K562 (cell line): ENCODE measurements around the gene CACNB2. TPM values are rescaled to one million over a fixed set of nuclear protein-coding genes. Genes with fewer than 3 reads are reported as not detected.

Experiments
- DPF2 ChIP-seq: fragments of 450-650 bp; IDR thresholded peaks from 2 replicates; pipeline ENCODE4 v1.6.1; 2016
- EP300 ChIP-seq: IDR thresholded peaks from 2 replicates; pipeline ENCODE4 v1.6.1; 2012; ENCODE audit warnings: low read length, improper control_type of control experiment
- MECOM ChIP-seq: fragments of 250-450 bp; sonication (Bioruptor Pico); IDR thresholded peaks from 2 replicates; pipeline ENCODE4 v1.8.0; 2022; ENCODE audit warnings: inconsistent platforms
- MLLT1 ChIP-seq, 2 experiments: fragments of 450-650 bp; IDR thresholded peaks; 2 replicates each; pipeline ENCODE4 v1.6.1; 2016
- NRF1 ChIP-seq, 2 experiments: fragments of 450-650 bp; IDR thresholded peaks in 1 of 2; conservative IDR thresholded peaks in 1 of 2; 2 replicates each; pipeline ENCODE4 v1.6.1; 2014; ENCODE audit warnings: mild to moderate bottlenecking in 2 of 2
- SOX6 ChIP-seq: fragments of 450-650 bp; IDR thresholded peaks from 2 replicates; pipeline ENCODE4 v1.6.1; 2014; ENCODE audit warnings: mild to moderate bottlenecking
- ZC3H4 ChIP-seq: sonication (generic); formaldehyde crosslinking; IDR thresholded peaks from 2 replicates; pipeline ENCODE4 v1.9.0; 2021; ENCODE audit warnings: missing genetic modification reagents, borderline replicate concordance
- ZNF324 ChIP-seq: fragments of 250-450 bp; sonication (Bioruptor Pico); IDR thresholded peaks from 2 replicates; pipeline ENCODE4 v1.4.0; 2020; ENCODE audit warnings: mild to moderate bottlenecking
- ZNF695 ChIP-seq: fragments of 450-650 bp; formaldehyde crosslinking; IDR thresholded peaks from 2 replicates; pipeline ENCODE4 v1.4.0; 2020; ENCODE audit warnings: mild to moderate bottlenecking, moderate library complexity
- polyA plus RNA-seq, 8 experiments: library from polyadenylated mRNA; depleted of rRNA in 4 of 8; stranded (reverse) in 5 of 8; unstranded in 3 of 8; fragments of >200 nt; fragmentation: Nextera tagmentation in 2 of 8; fragmentation: Illumina TruSeq in 1 of 8; extraction: Ambion mirVana in 2 of 8; extraction: Trizol in 1 of 8; gene quantifications; 2 replicates each; pipeline versions ENCODE4 v1.2.1 to v1.2.3, GENCODE V29; 2011 to 2014; ENCODE audit warnings: inconsistent platforms in 1 of 8, missing spikeins in 1 of 8
- total RNA-seq, 7 experiments: library from RNA; depleted of rRNA in 6 of 7; stranded (reverse); fragments of >200 nt in 6 of 7; fragmentation: Illumina TruSeq in 2 of 7; extraction: Trizol in 2 of 7; gene quantifications; 2 replicates each; pipeline versions ENCODE4 v1.2.1 to v1.2.3, GENCODE V29; 2011 to 2021; ENCODE audit warnings: low replicate concordance in 1 of 7
- TF ChIP-seq, protein P1 (sequence below), 2 experiments: IDR thresholded peaks; 2 replicates each; pipeline ENCODE4 v1.6.1; 2011; ENCODE audit warnings: borderline replicate concordance in 1 of 2, control low read depth in 1 of 2, low read depth in 1 of 2, low read length in 1 of 2, mild to moderate bottlenecking in 1 of 2, mixed read lengths in 1 of 2, moderate library complexity in 1 of 2; ENCODE audit not compliant: insufficient read depth in 1 of 2, insufficient read length in 1 of 2, poor library complexity in 1 of 2, severe bottlenecking in 1 of 2; ENCODE audit errors: extremely low read depth in 1 of 2
- TF ChIP-seq, protein P2 (sequence below): fragments of 250-450 bp; sonication (Bioruptor Pico); IDR thresholded peaks from 2 replicates; pipeline ENCODE4 v1.8.0; 2022; ENCODE audit warnings: moderate library complexity, mild to moderate bottlenecking, inconsistent platforms

Gene CACNB2
- total and polyA plus RNA-seq, 9 of the 15 experiments (the other 6 are each of a cell fraction or from before 2014, with no cell fraction given): 1.8 to 2.2 TPM; not detected in 7

DNA sequence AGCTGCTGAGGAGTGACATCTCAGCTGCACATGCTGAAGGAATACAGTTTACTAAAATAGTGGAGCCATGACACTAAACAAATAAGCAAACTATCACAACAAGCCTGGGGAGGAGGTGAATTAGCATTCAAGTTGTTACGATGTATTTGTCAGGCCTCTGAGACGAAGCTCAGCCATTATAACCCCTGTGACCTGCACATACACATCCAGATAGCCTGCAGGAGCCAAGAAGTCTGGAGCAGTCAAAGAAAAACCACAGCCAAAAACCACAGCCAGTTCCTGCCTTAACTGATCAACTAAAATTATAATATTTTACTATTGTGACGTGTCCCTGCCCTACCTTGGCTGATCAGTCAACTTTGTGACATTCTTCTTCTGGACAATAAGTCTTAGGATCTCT is 442.6 kb downstream of the CACNB2 start (continued):
- TF ChIP-seq MLLT1 (IDR thresholded peaks at IDR 0.05) (peak in 1 of 2 experiments; percentile 88; a peak in 2 of 4 replicates), MECOM (CRISPR knock-in tag) (no peak), SOX6 (peak; percentile 48; the same call in 1 of the 2 replicates), EP300 (0 out of 2 replicates have a peak, but pooled peaks have one; percentile 17), ZNF695 (CRISPR knock-in tag) (no peak), NRF1 (conservative IDR thresholded peaks at IDR 0.05 in 1 of 2, IDR thresholded peaks at IDR 0.05 in 1 of 2) (0 out of 4 replicates have a peak, but pooled peaks of 1 of the 2 experiments have one; percentile 18), ZNF324 (no peak), ZC3H4 (CRISPR knock-in tag) (no peak), DPF2 (peak; percentile 40; the same call in 1 of the 2 replicates)
- TF ChIP-seq, protein P1, sequence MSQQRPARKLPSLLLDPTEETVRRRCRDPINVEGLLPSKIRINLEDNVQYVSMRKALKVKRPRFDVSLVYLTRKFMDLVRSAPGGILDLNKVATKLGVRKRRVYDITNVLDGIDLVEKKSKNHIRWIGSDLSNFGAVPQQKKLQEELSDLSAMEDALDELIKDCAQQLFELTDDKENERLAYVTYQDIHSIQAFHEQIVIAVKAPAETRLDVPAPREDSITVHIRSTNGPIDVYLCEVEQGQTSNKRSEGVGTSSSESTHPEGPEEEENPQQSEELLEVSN (IDR thresholded peaks at IDR 0.05; ENCODE audit: borderline replicate concordance in 1 of 2, extremely low read depth in 1 of 2, insufficient read depth in 1 of 2, insufficient read length in 1 of 2, low read depth in 1 of 2, low read length in 1 of 2, poor library complexity in 1 of 2, severe bottlenecking in 1 of 2): no peak
- TF ChIP-seq, protein P2, sequence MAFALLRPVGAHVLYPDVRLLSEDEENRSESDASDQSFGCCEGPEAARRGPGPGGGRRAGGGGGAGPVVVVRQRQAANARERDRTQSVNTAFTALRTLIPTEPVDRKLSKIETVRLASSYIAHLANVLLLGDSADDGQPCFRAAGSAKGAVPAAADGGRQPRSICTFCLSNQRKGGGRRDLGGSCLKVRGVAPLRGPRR (CRISPR knock-in tag): no peak
